Medulla oblongata (tissue), 1 donor: ENCODE data around the gene SOX5.
A peak's percentile ranks its signal among the peaks of the same experiment; 100 is the strongest.
"Not testable (repeated sequence)": the region's sequence is repeated elsewhere in the genome, so short reads cannot be mapped to it uniquely, and the experiment has no call there.

Experiments used
- DNase-seq: peaks from one replicate; pipeline ENCODE4 v3.0.0-alpha.2; 2015; ENCODE audit errors: extremely low spot score

The SOX5 gene

GRCh38 chr12:23843958-23844357 lies 105.5 kb downstream of the SOX5 start:
- no peak for DNase-seq

- DNase-seq = no peak
These were observed 115.4 kb downstream of the SOX5 start for GRCh38 chr12:23834076-23834475.

GRCh38 chr12:23831739-23832138 lies 117.7 kb downstream of the SOX5 start:
- DNase-seq = no peak

GRCh38 chr12:23830210-23830609 lies 119.3 kb downstream of the SOX5 start:
- no peak for DNase-seq

GRCh38 chr12:23827353-23827752 lies 122.1 kb downstream of the SOX5 start:
- DNase-seq = no peak

GRCh38 chr12:23825124-23825523 lies 124.3 kb downstream of the SOX5 start:
- not testable (repeated sequence) for DNase-seq

GRCh38 chr12:23824358-23824757 lies 125.1 kb downstream of the SOX5 start:
- DNase-seq = no peak

GRCh38 chr12:23822883-23823282 lies 126.6 kb downstream of the SOX5 start:
- not testable (repeated sequence) for DNase-seq

- no peak for DNase-seq
These were observed 132.1 kb downstream of the SOX5 start for GRCh38 chr12:23817345-23817744.

- DNase-seq = no peak
These were observed 133.0 kb downstream of the SOX5 start for GRCh38 chr12:23816394-23816851.

- no peak for DNase-seq
These were observed 133.7 kb downstream of the SOX5 start for GRCh38 chr12:23815810-23816209.

- DNase-seq = no peak
These were observed 136.3 kb downstream of the SOX5 start for GRCh38 chr12:23813206-23813605.

GRCh38 chr12:23810329-23810902 lies 139.1 kb downstream of the SOX5 start:
- no peak for DNase-seq

- no peak for DNase-seq
These were observed 145.9 kb downstream of the SOX5 start for GRCh38 chr12:23803540-23803939.

- DNase-seq = no peak
These were observed 154.0 kb downstream of the SOX5 start for GRCh38 chr12:23795494-23795893.

GRCh38 chr12:23781118-23781517 lies 168.4 kb downstream of the SOX5 start:
- no peak for DNase-seq

GRCh38 chr12:23775208-23775607 lies 174.3 kb downstream of the SOX5 start:
- DNase-seq = no peak

GRCh38 chr12:23771240-23771949 lies 178.1 kb downstream of the SOX5 start:
- peak; percentile 97 for DNase-seq

GRCh38 chr12:23770202-23770938 lies 179.1 kb downstream of the SOX5 start:
- no peak for DNase-seq

- no peak for DNase-seq
These were observed 181.6 kb downstream of the SOX5 start for GRCh38 chr12:23767834-23768233.

- no peak for DNase-seq
These were observed 185.7 kb downstream of the SOX5 start for GRCh38 chr12:23763724-23764123.

- DNase-seq = peak; percentile 22
These were observed 189.0 kb downstream of the SOX5 start for GRCh38 chr12:23760495-23760894.

GRCh38 chr12:23758608-23759007 lies 190.9 kb downstream of the SOX5 start:
- no peak for DNase-seq
